ENCODE results near the gene FOXD2.

The FOXD2 gene

GRCh38 chr1:47483651-47484050 lies 45.8 kb downstream of the FOXD2 start:
- TF ChIP-seq TAF1 (IDR thresholded peaks at IDR 0.05; ENCODE audit: low read depth), result no peak
- no peak for TF ChIP-seq NFIC (IDR thresholded peaks at IDR 0.05)
- no peak for TF ChIP-seq CEBPB (IDR thresholded peaks at IDR 0.05)
- no peak for TF ChIP-seq TEAD4 (IDR thresholded peaks at IDR 0.05)
- no peak for TF ChIP-seq RAD21 (IDR thresholded peaks at IDR 0.05; ENCODE audit: low read depth)
- TF ChIP-seq ZBTB7A (IDR thresholded peaks at IDR 0.05; ENCODE audit: low read depth), result no peak
- no peak for TF ChIP-seq FOXM1 (IDR thresholded peaks at IDR 0.05; ENCODE audit: borderline replicate concordance, low read depth)
- TF ChIP-seq CREB1 (IDR thresholded peaks at IDR 0.05; ENCODE audit: low read depth), result no peak
- no peak for TF ChIP-seq REST (IDR thresholded peaks at IDR 0.05; ENCODE audit: low read depth)
- no peak for TF ChIP-seq USF1 (IDR thresholded peaks at IDR 0.05)
- TF ChIP-seq MAX (IDR thresholded peaks at IDR 0.05), result no peak
- TF ChIP-seq EP300 (IDR thresholded peaks at IDR 0.05; ENCODE audit: borderline replicate concordance), result no peak
- TF ChIP-seq YY1 (IDR thresholded peaks at IDR 0.05; ENCODE audit: low read depth), result no peak
- no peak for TF ChIP-seq EGR1 (IDR thresholded peaks at IDR 0.05)
- no peak for TF ChIP-seq TCF12 (IDR thresholded peaks at IDR 0.05; ENCODE audit: low read depth)

GRCh38 chr1:47485817-47486216 lies 48.0 kb downstream of the FOXD2 start:
- TF ChIP-seq EGR1 (IDR thresholded peaks at IDR 0.05) (no peak), REST (IDR thresholded peaks at IDR 0.05; ENCODE audit: low read depth) (no peak), ZBTB7A (IDR thresholded peaks at IDR 0.05; ENCODE audit: low read depth) (no peak), CREB1 (IDR thresholded peaks at IDR 0.05; ENCODE audit: low read depth) (no peak), USF1 (IDR thresholded peaks at IDR 0.05) (no peak), YY1 (IDR thresholded peaks at IDR 0.05; ENCODE audit: low read depth) (no peak), MAX (IDR thresholded peaks at IDR 0.05) (no peak), TEAD4 (IDR thresholded peaks at IDR 0.05) (no peak), FOXM1 (IDR thresholded peaks at IDR 0.05; ENCODE audit: borderline replicate concordance, low read depth) (no peak), NFIC (IDR thresholded peaks at IDR 0.05) (no peak), TAF1 (IDR thresholded peaks at IDR 0.05; ENCODE audit: low read depth) (no peak), TCF12 (IDR thresholded peaks at IDR 0.05; ENCODE audit: low read depth) (no peak), EP300 (IDR thresholded peaks at IDR 0.05; ENCODE audit: borderline replicate concordance) (no peak), RAD21 (IDR thresholded peaks at IDR 0.05; ENCODE audit: low read depth) (no peak), CEBPB (IDR thresholded peaks at IDR 0.05) (no peak)

GRCh38 chr1:47487332-47487731 lies 49.5 kb downstream of the FOXD2 start:
- no peak for TF ChIP-seq REST (IDR thresholded peaks at IDR 0.05; ENCODE audit: low read depth)
- no peak for TF ChIP-seq FOXM1 (IDR thresholded peaks at IDR 0.05; ENCODE audit: borderline replicate concordance, low read depth)
- no peak for TF ChIP-seq MAX (IDR thresholded peaks at IDR 0.05)
- TF ChIP-seq EP300 (IDR thresholded peaks at IDR 0.05; ENCODE audit: borderline replicate concordance), result no peak
- no peak for TF ChIP-seq NFIC (IDR thresholded peaks at IDR 0.05)
- TF ChIP-seq USF1 (IDR thresholded peaks at IDR 0.05), result no peak
- TF ChIP-seq EGR1 (IDR thresholded peaks at IDR 0.05), result no peak
- no peak for TF ChIP-seq CREB1 (IDR thresholded peaks at IDR 0.05; ENCODE audit: low read depth)
- TF ChIP-seq YY1 (IDR thresholded peaks at IDR 0.05; ENCODE audit: low read depth), result no peak
- TF ChIP-seq ZBTB7A (IDR thresholded peaks at IDR 0.05; ENCODE audit: low read depth), result no peak
